Activated CD8-positive, alpha-beta memory T cell treated with anti-CD3 and anti-CD28 coated beads for 4 hours (primary cell): ENCODE measurements around the gene MUSTN1.

ENCODE experiments used
- DNase-seq, 2 donors: peaks; one replicate each; pipeline ENCODE4 v3.0.0-alpha.2; 2020; ENCODE audit warnings: low read depth in 2 of 2

The MUSTN1 gene

DNA sequence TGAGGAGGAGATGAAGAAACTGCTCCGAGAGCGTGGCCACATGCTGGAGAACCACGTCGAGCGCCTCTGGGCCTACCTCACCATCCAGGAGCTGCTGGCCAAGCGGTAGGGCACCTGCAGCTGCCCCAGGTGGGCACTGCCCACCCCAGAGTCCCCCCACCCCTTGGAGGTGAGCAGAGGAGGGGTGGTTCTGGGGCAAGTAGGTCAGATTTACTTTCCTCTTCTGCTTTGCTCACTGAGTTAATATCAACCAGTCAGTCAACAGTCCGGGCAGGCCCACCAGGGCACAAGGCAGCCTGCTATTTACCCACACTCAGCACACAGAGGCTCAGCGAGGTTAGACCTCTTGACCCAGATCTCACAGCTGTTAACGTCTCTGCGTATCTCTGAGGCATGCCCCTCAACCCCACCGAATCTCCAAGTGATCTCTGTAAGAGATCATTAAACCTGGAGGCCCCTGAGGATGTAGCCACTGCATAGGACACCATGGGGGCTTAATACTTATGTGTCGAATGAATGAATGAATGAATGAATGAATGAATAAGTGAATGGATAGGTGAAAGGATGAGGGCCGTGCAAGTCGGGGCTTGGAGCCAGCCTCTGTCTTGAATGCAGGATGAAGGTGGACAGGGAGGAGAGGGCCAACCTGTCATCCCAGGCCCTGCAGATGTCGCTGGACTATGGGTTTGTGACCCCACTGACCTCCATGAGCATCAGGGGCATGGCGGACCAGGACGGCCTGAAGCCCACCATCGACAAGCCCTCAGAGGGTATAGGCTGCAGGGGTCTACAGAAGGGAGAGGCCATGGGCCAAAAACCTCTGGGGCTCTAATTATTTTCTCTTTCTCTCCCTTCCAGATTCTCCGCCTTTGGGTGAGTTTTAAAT, 48.2 kb downstream of the MUSTN1 start:
- no peak for DNase-seq

DNA sequence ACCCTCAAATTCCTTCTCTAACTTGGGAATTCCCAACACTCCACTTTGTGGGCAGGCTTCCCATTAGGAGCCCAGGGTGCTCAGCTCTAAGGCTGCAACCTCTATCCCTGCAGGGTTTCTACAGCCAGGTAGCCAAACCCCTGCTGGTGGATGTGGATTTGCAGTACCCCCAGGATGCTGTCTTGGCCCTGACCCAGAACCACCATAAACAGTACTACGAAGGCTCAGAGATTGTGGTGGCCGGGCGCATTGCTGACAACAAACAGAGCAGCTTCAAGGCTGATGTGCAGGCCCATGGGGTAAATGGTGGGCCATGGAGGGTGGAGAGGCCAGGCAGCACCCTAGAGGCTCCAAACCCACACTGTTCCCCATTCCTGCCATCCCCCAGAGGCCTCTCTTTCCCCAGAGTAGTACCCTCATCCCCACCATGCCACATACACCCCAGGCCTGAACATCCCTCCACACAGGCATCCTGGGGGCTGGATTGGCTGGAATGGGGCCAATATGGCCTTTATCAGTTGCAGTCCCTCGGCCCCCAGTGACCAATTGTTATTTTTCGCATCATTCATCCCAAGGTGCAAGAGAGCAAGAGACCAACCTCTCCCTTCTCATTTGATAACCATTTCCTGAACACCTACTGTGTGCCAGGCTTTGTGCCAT, 49.8 kb downstream of the MUSTN1 start:
- DNase-seq, result no peak

DNA sequence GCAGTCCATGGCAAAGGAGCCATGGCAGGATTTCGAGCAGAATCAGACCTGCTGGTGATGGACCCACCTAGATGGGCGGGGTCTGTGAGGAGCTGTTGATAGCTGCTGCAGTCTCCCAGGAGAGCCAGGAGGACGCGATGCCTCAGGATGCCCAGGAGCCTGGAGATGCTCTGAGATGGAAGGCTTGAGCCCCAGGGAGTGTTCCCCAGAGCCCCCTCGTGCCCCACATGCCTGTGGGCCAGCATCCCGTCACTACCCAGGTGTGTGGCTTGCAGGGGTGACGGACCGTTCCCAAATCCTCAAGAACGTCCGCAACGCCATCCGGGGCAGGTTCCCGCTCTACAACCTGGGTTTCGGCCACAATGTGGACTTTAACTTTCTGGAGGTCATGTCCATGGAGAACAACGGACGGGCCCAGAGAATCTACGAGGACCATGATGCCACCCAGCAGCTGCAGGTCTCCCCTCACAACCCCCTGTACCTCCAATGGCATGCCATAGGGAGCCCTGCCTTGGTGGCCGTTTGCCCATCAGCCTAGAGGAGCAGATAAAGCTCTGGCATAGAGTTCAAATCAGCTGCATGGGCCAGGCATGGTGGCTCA, 50.7 kb downstream of the MUSTN1 start:
- DNase-seq, result no peak

DNA sequence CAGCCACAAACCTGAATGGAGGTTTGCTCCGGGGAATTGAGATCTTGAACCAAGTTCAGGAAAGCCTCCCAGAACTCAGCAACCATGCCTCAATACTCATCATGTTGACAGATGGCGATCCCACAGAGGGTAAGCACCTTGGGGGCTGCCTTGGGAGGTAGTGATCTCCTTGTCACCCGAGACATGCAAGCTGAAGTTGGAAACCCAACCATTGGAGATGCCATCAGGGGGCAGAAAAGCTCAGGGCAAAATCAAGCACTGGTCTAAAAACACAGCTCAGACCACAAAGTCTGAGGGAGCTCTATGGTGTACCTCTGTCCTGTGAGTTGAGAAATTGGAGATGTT, 51.6 kb downstream of the MUSTN1 start:
- no peak for DNase-seq
